NCI-H524 (cell line): ENCODE results near the gene LPCAT1.
"Not testable (repeated sequence)": the region's sequence is repeated elsewhere in the genome, so short reads cannot be mapped to it uniquely, and the experiment has no call there.

Experiments
- DNase-seq, 2 experiments: peaks; one replicate each; lab custom pipeline; 2025; lab: John Stamatoyannopoulos, UW

The LPCAT1 gene

DNA sequence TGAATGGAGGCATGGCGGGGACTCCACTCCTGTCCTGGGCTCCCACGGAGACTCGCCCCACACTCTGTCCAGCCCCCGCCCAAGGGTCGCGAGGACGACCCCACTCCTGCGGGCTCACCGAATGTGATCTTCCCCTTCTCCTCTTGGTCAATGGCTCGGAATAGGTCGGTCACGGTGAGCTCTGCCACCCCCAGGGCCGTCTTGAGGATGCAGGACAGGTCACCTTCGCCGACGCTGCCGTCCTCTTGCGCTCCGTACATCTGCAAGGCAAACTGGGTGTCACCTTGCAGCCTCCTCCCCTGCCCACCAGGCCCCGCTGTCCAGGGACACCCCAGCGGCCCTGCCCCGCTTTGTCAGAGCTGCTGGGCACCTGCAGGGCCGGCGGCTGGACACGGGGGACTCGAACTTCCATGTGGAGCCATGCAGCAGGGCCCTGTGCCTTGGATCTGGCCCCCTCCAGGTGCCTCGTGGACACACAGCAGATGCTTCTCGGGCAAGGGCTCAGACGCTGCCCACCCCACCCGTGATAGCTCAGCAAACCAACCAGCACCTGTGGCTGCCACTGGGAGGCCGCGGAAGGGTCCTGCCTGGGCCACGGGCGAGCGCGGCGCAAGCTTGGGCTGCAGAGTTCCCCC lies 57.0 kb downstream of the LPCAT1 start:
- no peak for DNase-seq

DNA sequence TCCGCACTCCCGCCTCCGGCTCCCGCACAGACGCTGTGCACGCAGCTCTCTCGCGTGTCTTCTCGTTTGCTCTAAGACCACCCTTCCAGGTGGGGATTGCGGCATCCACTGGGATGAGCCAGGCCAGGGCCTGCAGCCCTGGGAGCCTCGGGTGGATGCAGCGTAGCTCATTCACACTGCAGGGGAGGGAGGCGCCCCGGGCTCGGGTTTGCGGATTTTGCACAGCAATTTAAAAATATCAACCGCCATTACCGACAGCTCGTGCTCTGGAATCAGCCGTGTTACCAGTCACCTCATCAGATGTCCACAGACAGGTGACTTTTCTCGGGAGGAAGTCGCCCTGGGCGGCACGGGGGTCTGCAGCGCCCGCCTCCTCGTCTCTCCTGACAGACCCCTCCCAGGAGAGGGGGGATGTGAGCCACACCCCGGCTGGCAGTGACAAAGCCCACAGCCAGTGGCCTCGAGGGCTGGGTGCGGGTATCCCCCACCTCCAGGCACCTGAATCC lies 57.7 kb downstream of the LPCAT1 start:
- no peak for DNase-seq

DNA sequence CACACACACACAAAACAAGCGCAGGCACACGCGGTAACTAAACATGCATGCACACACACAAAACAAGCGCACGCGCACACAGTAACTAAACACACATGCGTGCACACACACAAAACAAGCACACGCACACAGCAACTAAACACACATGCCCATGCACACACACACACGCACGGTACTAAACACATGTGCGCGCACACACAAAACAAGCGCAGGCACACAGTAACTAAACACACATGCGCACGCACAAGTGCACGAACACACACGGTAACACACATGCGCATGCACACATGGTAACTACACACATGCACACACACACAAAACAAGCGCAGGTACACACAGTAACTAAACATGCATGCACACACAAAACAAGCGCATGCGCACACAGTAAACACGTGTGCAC lies 58.6 kb downstream of the LPCAT1 start:
- DNase-seq = no peak

DNA sequence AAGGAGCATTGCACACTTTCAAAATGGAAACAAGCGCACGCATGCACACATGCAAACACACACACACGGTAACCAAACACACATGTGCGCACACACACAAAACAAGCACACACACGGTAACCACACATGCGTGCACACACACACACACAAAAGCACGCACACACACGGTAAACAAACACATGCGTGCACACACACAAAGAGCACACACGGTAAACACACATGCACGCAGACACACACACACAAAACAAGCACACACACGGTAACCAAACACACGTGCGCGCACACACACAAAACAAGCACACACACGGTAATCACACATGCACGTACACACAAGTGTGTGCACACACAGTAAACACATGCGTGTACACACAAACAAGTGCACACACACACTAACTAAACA lies 59.2 kb downstream of the LPCAT1 start:
- no peak for DNase-seq

DNA sequence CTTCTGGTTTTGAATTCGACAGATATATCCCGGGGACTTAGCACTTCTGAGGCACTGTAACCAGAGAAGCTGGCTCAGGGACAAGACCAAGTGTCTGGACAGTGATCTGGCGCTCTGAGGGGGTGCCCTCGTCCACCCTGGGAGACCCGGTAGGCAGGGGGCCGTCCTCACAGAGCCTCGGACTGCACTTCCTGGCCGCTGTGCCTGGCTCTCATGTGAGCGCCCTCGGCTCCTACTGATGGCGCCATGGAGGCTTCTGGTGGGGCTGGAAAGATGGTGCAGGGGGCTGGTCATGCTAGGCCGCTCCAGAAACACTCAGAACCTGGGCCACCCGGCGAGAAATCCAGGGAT lies 59.7 kb downstream of the LPCAT1 start:
- DNase-seq = no peak

DNA sequence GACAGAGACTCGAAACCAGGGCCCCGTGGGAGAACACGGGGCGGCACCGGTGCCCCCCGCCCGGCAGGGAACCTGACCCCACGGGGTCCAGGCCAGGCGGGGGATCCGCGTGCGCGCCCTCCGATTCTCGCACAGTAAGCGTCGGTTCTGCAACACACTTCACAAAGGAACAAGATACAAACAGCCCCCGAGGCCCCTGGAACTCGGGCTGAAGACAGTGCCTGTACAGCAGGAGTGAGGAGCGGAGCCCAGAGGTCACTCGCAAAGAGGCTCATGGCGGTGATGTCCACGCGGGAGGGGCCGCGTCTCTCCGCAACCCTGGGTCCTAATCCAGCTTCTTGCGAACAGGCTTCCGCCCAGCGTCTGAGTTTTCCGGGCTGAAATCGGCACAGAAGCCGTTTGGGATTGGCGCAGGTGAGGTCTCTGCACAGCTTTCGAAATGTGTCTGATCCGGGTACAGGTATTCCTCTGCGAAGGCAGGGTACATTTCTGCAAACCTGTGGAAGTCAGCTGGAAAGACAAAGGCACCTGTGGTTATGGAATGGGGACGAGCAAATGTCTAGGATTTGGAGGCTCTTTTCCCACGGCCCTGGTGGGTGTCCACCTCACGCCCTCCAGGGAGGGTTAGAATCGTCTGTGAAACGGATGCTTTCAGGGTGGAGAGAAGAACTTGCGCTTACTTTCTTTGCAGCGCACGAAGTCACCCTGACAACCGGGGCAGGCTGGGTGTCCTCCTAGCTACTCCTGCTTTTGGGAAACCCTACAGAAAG lies 60.2 kb downstream of the LPCAT1 start:
- DNase-seq = no peak

DNA sequence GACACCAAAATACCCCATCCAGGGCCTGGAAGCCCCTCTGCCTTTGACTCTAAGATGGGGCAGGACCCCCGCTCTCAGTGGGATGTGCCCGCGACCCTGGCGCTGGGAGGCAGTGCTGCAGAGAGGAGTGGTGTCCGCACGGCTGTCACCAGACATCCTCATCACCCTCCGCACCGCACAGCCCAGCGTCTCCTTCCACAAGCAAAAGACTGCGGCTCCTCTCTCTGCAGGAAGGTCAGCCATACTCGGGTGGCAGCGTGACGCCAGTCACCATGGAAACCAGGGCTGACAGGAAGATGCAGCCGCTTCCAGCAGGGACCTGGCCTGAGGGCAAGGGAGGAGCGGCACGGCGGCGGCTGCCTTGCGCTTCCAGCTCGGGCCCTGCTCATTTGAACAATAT lies 61.4 kb downstream of the LPCAT1 start:
- DNase-seq = no peak

DNA sequence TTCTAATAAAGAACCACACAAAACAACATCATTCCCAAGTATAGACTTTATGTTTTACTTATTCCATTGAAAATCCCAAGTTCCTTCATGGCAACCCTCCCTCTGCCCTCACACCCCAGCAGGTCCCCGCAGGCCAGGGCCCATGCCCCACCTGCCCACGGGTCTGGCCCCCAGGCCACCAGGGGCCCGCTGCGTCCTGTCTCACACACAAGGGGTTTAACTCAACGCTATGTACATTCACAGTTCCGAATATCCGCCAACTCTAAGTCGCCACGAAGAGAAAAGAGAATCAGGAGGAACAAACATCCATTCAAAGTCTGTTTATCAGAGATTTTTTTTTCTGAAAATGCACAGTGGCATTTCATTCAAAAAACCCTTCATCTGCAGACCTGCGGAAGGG lies 62.4 kb downstream of the LPCAT1 start:
- no peak for DNase-seq

DNA sequence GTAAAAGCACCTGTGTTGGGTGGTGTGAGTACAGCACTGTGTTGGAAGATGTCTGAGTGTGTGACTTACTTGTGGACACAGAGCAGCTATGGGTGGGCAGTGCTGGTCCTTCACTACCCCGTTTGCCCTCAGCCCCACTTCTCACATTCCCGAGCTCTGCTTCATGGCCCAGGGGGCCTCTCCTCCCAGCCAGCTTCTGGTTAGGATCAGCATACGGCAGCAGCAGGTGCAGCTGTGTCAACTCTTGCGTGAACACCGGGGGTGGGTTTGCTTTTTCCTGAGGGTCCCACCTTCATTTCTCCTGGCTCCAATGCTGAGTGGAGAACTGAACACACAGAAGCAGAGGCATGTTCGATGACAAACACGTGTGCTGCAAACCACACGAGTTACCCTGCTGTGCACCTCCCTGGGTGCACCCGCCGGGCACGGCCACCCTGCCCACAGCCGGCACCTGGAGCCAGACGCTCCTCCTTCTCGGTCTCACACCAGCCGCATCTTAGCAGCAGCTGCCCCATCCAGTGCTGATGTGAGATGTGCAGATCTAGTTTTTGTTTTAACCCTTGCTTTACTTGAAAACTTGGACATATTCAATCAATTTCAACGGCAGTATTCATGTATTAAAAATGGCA lies 63.6 kb downstream of the LPCAT1 start:
- no peak for DNase-seq

DNA sequence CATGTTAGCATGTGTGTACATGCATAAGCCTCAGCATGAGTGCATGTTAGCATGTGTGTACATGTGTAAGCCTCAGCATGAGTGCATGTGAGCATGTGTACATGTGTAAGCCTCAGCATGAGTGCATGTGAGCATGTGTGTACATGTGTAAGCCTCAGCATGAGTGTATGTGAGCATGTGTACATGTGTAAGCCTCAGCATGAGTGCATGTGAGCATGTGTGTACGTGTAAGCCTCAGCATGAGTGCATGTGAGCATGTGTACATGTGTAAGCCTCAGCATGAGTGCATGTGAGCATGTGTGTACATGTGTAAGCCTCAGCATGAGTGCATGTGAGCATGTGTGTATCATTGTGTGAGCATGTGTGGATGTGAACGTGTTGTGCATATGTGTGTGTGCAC lies 64.3 kb downstream of the LPCAT1 start:
- not testable (repeated sequence) for DNase-seq

DNA sequence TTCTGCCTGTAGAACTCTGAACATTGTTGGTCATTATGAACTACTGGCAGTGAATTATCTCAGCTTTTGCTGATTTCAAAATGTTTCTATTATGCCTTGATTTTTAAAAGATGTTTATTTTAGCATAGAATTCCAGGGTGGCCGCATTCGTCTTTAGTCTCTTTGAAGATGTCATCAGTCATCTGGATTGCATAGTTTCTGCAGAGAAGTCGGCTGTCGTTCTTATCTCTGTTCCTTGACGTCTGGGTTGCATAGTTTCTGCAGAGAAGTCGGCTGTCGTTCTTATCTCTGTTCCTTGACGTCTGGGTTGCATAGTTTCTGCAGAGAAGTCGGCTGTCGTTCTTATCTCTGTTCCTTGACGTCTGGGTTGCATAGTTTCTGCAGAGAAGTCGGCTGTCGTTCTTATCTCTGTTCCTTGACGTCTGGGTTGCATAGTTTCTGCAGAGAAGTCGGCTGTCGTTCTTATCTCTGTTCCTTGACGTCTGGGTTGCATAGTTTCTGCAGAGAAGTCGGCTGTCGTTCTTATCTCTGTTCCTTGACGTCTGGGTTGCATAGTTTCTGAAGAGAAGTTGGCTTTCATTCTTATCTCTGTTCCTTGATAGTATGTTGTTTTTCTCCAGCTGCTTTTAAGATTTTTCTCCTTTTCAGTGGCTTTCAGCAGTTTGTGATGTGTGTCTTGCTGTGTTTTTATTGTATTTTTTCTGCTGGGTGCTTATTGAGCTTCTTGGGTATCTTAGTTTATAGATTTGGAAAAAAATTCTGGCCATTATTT lies 67.5 kb downstream of the LPCAT1 start:
- not testable (repeated sequence) for DNase-seq

DNA sequence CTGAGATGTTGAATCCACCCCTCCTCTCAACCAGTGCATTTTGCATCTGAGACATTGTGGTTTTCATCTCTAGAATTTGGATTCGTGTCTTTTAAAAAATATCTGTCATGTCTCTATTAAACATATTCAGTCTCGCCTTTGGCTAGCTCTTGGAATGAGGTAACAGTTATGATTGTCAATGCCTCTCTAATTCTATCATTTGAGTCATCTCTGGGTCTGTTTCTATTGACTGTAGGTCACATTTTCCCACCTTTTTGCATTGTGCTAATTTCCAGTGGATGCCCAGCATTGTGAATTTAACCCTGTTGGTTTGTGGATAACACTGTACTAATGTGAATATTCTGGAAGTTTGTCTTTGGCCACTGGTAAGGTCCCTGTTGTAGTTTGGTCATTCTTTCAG lies 70.1 kb downstream of the LPCAT1 start:
- no peak for DNase-seq

DNA sequence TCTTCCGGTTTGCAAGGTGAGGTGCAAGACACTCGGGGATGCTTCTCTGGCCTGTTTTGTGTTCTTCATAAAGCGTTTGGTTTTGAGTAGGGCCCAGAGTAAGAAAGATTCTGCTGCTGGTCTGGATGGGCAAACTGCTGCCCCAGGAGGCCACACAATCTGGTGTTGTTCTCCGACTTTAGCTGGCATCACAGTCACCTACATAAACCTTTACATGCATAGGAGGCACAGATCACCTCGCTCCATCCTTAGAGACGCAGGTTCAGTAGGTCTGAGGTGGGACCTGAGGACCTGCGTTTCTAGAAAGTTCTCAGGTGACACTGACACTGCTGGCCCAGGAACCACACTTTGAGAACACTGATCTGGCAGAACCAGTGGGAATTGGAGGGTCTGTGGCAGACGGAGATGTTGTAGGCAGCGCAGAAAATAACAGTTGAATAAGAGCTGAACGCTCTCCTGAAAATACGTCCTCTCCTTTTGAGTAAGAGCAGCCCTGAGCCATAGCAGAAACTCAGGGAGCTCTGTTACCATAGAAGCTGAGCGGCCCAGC lies 74.6 kb downstream of the LPCAT1 start:
- DNase-seq = no peak

DNA sequence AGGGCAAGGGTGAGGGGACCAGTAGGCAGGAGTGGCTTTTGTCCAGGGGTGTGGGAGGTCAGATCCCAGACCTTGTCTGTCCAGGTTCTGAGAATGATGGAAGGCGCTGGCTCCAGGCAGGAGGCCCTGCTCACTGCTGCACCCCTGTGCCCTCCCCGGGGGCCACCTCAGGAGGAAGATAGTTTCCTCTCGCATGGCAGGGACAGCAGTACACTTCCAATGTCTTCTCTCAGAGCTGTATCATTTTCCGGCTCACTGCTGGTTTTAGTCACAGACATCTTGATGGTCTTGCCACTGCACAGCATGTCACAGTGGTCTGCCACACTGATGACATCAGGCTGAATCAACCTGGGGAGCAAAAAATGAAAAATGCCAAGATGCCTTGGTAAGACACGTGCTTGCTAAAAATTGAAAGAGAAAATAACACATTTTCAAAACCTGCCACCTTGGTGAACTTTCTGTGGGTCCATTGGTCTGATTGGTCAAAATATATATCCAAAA lies 75.2 kb downstream of the LPCAT1 start:
- DNase-seq = no peak

DNA sequence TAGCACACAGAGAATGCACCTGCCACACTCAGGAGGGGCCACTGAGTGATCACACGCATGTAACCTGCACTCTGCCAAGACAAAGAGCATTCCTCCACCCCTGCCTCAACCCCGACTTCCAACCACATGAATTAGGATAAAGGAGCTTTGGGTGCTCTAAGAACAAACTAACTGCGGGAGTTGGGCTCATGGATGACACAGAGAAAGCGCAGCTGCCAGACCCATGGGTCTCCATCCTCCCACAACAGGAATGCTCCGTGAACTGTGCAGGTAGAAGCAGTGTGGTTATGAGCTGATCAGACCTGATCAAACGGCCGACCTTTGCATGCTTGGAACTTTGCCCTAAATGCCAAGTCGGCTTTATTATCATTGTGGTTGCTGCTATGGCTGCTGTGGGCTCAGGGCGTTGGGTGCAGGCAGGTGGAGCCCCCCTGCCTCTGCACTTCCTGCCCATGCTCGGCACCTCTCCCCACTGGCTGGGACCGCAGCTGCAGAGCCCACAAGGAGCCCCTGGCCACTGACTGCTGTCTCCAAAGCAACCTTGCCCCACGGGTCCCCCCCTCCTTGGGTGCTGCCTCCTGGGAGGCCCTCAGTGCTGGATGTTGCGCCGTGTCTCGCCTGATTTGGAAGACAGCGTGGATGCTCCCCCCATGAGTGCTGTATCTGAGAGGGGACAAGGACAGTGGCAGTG lies 75.9 kb downstream of the LPCAT1 start:
- DNase-seq = no peak

DNA sequence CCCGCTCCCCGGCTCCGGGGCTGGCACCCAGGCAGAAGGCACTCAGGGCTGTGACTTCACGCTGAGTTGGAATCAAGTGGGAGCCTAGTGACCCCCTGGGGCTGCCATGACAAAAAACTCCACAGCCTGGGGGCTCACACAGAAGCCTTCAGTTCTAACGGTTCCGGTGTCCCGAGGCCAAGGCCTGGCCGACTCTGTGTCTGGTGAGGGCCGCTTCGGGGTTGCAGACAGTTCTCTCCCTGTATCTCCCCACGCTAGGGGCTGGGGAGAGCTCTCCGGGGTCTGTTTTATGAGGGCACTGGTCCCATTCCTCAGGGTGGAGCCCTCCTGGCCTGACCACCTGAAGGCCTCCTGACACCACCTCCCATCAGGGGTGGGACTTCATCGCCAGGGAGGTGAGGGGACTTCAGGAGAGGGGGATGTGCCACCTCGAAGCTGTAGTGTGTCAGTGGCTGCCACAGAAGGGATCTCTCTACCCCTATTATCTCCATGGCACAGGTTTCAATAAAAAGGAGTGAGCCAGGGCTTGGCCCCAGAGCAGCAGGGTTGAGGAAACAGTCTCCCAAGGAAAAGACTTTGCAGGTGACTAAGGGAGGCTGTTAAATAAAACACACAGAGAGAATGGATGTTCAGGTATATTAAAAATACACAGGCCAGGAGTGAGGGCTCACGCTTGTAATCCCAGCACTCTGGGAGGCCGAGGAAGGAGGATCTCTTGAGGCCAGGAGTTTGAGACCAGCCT lies 77.0 kb downstream of the LPCAT1 start:
- DNase-seq = no peak

DNA sequence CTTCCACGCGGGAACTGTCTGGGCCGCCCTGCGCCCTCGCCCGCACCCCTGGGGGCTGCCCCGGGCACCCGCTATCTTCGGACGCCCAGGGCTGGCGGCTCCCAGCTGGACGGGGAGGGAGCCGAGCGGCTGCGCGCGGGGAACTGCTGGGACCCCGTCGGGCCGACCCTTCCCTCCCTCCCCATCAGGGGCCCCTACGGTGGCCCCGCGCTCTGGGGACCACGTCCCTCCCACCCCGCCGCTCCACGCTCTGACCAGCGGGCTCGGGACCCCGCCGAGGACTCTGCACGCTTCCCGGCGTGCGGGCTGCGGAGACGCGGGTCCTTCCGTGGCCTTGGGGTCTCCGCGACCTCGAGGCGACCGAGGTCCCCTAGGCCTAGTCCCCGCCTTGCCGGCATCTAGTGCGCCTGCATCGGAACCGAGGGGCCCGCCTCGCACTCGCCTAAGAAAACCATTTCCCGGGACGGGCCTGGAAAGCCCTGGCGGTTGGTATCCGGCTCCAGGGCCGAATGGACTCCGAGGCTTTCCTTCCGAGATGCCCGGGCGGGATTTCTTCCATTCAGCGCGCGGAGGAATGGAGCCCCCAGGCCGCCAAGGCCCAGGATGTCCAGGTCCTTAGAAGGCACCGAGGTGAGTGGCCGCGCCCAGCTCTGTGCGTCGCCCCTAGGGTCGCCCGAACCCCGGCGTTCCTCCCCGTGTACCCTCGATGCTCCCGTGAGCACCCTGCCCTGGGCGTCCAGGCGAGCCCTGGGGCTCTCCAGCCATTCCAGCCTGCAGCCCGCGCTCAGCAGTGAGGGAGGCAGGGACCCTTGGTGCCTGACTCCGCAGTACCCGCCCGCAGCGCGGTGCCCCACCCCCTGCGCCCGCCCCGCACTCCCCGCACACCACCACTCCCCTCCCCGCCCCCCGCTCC lies 77.8 kb downstream of the LPCAT1 start:
- peak in 1 of 2 experiments; percentile 16 for DNase-seq

DNA sequence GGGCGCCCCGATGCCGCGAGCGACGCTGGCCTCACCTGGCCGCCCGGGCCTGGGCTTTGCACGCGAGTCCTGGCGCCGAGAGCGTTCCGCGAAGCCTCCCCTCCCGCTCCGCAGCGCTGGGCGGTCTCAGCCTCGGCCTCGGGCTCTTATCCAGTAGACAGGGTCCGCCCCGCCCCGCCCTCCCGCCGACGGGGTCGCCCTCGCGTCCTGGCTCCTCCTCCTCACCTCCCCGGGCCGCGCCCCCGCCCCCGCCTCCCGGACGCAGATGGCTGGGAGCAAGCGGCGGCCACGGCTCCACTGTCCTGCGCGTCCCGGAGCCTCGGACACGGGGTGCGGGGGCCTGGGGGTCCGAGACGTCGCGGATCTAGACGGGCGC lies 78.5 kb downstream of the LPCAT1 start, which contains the start of gene SLC6A3:
SLC6A3 (minus strand) TSS at position 128 of the 376 bp plus-strand sequence. CDS start 2,243 bp downstream, outside the sequence.
- peak; percentile 58 to 78 for DNase-seq
